Measurements from ENCODE around the gene IL1RAPL1. TPM values are rescaled to one million over a fixed set of nuclear protein-coding genes. Genes with fewer than 3 reads are reported as not detected.

The IL1RAPL1 gene
- total RNA-seq, 1 donor from 2014 or later: 0.16 TPM

DNA sequence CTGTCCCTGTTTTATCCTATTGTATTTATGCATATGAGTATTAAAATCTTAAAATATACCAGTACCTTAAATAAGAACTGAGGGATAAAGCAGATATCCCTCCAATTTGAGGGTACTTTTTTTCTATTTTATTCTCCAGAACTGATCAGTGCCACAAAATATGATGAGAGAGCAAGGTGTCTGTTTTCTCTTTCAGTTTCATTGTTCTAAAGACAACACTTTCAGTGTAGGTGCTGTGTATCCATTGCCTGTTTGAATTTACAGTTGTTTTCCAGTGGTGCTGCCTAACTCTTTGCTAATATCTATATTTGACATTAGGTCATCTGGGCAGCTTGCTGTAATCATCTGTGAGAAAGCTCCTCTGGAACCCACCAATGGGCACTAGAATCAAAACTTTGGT, 394.7 kb downstream of the IL1RAPL1 start:
- no peaks in the 10 kb centered on the region for H3K36me3 Mint-ChIP-seq (ENCODE audit: low read depth, unreplicated experiment)
- DNase-seq (ENCODE audit: low read depth): no peak
- H3K9me3 Mint-ChIP-seq (ENCODE audit: unreplicated experiment): no peaks in the 10 kb centered on the region
- TF ChIP-seq, protein P1, sequence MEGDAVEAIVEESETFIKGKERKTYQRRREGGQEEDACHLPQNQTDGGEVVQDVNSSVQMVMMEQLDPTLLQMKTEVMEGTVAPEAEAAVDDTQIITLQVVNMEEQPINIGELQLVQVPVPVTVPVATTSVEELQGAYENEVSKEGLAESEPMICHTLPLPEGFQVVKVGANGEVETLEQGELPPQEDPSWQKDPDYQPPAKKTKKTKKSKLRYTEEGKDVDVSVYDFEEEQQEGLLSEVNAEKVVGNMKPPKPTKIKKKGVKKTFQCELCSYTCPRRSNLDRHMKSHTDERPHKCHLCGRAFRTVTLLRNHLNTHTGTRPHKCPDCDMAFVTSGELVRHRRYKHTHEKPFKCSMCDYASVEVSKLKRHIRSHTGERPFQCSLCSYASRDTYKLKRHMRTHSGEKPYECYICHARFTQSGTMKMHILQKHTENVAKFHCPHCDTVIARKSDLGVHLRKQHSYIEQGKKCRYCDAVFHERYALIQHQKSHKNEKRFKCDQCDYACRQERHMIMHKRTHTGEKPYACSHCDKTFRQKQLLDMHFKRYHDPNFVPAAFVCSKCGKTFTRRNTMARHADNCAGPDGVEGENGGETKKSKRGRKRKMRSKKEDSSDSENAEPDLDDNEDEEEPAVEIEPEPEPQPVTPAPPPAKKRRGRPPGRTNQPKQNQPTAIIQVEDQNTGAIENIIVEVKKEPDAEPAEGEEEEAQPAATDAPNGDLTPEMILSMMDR (IDR thresholded peaks at IDR 0.05; ENCODE audit: insufficient read depth, low read depth, low read length): no peak
- TF ChIP-seq EZH2 (IDR thresholded peaks at IDR 0.05; ENCODE audit: insufficient read depth, low read length): no peak
- Histone ChIP-seq H4K20me1 (ENCODE audit: insufficient read depth, low read length) (no peaks in the 10 kb centered on the region), H2AFZ (ENCODE audit: low read depth, low read length) (no peak overlapping the region), H3K27me3 (ENCODE audit: insufficient read depth, low read length) (no peaks in the 10 kb centered on the region), H3K4me1 (ENCODE audit: insufficient read depth, low read length) (no peaks in the 10 kb centered on the region), H3K4me2 (ENCODE audit: low read length) (no peak overlapping the region), H3K9ac (ENCODE audit: low read length) (no peak overlapping the region), H3K36me3 (ENCODE audit: insufficient read depth, low read length) (no peaks in the 10 kb centered on the region), H3K4me3 (ENCODE audit: insufficient read depth, low read depth, low read length) (no peak overlapping the region), H3K9me3 (ENCODE audit: insufficient read depth, low read depth, low read length) (no peaks in the 10 kb centered on the region), H3K27ac (ENCODE audit: low read depth, low read length) (no peak overlapping the region), H3K79me2 (ENCODE audit: insufficient read depth, low read length) (no peaks in the 10 kb centered on the region)
- peak; percentile 54 for FAIRE-seq
- no peak overlapping the region for H3K27ac Mint-ChIP-seq (ENCODE audit: unreplicated experiment)
- H3K27me3 Mint-ChIP-seq (ENCODE audit: low read depth, unreplicated experiment): no peaks in the 10 kb centered on the region
- peaks cover 2% of the 10 kb centered on the region for H3K4me1 Mint-ChIP-seq (ENCODE audit: low read depth, unreplicated experiment)
- H3K4me3 Mint-ChIP-seq (ENCODE audit: unreplicated experiment): no peak overlapping the region

DNA sequence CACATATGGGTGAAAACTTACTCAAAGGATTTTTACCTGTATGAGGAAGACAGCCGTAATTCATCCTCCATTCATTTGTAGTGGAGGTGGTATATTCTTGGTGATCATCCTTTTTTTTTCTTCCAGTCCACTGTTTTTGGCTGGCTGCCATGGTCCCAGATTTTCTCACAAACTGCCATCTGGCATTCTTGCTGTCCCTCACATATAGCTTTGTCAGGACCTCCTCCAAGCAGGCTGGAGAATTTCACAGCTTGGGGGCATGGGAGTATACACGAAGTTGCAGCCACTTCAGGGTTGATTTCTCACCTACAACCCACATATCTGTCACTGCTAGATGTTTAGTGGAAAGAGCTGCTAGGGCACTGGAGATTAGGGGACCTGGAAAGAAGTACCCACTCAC, 401.0 kb downstream of the IL1RAPL1 start:
- H3K27ac Mint-ChIP-seq (ENCODE audit: unreplicated experiment): no peak overlapping the region
- no peaks in the 10 kb centered on the region for H3K4me1 Mint-ChIP-seq (ENCODE audit: low read depth, unreplicated experiment)
- Histone ChIP-seq H3K9ac (ENCODE audit: low read length) (no peak overlapping the region), H3K9me3 (ENCODE audit: insufficient read depth, low read depth, low read length) (no peaks in the 10 kb centered on the region), H3K79me2 (ENCODE audit: insufficient read depth, low read length) (no peaks in the 10 kb centered on the region), H4K20me1 (ENCODE audit: insufficient read depth, low read length) (no peaks in the 10 kb centered on the region), H3K4me2 (ENCODE audit: low read length) (no peak overlapping the region), H3K4me3 (ENCODE audit: insufficient read depth, low read depth, low read length) (no peak overlapping the region), H3K27ac (ENCODE audit: low read depth, low read length) (no peak overlapping the region), H3K36me3 (ENCODE audit: insufficient read depth, low read length) (no peaks in the 10 kb centered on the region), H3K4me1 (ENCODE audit: insufficient read depth, low read length) (peaks cover 3% of the 10 kb centered on the region), H3K27me3 (ENCODE audit: insufficient read depth, low read length) (no peaks in the 10 kb centered on the region), H2AFZ (ENCODE audit: low read depth, low read length) (no peak overlapping the region)
- FAIRE-seq: no peak
- H3K9me3 Mint-ChIP-seq (ENCODE audit: unreplicated experiment): no peaks in the 10 kb centered on the region
- no peaks in the 10 kb centered on the region for H3K36me3 Mint-ChIP-seq (ENCODE audit: low read depth, unreplicated experiment)
- no peaks in the 10 kb centered on the region for H3K27me3 Mint-ChIP-seq (ENCODE audit: low read depth, unreplicated experiment)
- DNase-seq (ENCODE audit: low read depth): no peak
- no peak overlapping the region for H3K4me3 Mint-ChIP-seq (ENCODE audit: unreplicated experiment)
- TF ChIP-seq, protein P1 (IDR thresholded peaks at IDR 0.05; ENCODE audit: insufficient read depth, low read depth, low read length): no peak
- no peak for TF ChIP-seq EZH2 (IDR thresholded peaks at IDR 0.05; ENCODE audit: insufficient read depth, low read length)

DNA sequence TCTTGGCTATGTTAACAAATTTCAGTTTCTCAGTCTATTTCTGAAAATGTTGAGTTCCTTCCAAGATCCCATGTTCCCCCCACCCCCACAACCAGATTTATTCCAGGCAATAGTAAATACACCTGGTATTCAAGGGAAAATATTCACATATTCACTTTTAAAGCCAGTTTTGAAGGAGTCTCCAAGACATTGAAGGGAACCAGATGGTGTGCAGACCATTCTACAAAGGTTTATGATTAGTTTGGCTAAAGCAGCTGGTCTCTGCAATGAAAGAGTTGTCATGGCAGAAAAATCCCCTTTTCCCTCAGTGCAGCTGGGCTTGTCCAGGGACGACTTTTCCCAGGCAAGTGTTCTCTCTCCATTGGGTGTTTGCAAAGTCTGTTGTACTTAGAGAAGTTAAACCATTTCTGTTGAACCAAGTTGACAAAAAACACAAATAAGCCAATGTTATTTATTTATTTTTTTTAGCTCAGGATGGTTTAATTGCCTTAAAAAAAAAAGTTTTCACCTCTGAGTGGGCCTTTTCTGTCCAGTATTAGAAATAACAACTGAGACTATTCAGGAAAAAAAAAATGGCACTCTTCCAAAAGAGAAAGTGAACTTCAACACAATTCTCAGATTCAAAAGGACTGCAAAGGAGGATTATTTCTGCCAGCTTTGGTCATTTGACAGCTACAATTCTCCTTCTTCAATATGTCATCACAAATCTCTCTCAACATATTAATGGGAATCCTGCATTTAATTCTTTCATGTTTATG, 410.6 kb downstream of the IL1RAPL1 start:
- Histone ChIP-seq H3K9ac (ENCODE audit: low read length) (no peak overlapping the region), H3K36me3 (ENCODE audit: insufficient read depth, low read length) (no peaks in the 10 kb centered on the region), H3K4me1 (ENCODE audit: insufficient read depth, low read length) (no peaks in the 10 kb centered on the region), H3K27ac (ENCODE audit: low read depth, low read length) (no peak overlapping the region), H3K4me3 (ENCODE audit: insufficient read depth, low read depth, low read length) (no peak overlapping the region), H3K79me2 (ENCODE audit: insufficient read depth, low read length) (no peaks in the 10 kb centered on the region), H4K20me1 (ENCODE audit: insufficient read depth, low read length) (no peaks in the 10 kb centered on the region), H3K4me2 (ENCODE audit: low read length) (no peak overlapping the region), H2AFZ (ENCODE audit: low read depth, low read length) (no peak overlapping the region), H3K9me3 (ENCODE audit: insufficient read depth, low read depth, low read length) (no peaks in the 10 kb centered on the region), H3K27me3 (ENCODE audit: insufficient read depth, low read length) (no peaks in the 10 kb centered on the region)
- H3K4me1 Mint-ChIP-seq (ENCODE audit: low read depth, unreplicated experiment): peaks cover 7% of the 10 kb centered on the region
- FAIRE-seq (no peak), DNase-seq (ENCODE audit: low read depth) (peak; percentile 52)
- H3K9me3 Mint-ChIP-seq (ENCODE audit: unreplicated experiment): no peaks in the 10 kb centered on the region
- H3K27me3 Mint-ChIP-seq (ENCODE audit: low read depth, unreplicated experiment): no peaks in the 10 kb centered on the region
- H3K36me3 Mint-ChIP-seq (ENCODE audit: low read depth, unreplicated experiment): no peaks in the 10 kb centered on the region
- no peak overlapping the region for H3K27ac Mint-ChIP-seq (ENCODE audit: unreplicated experiment)
- TF ChIP-seq EZH2 (IDR thresholded peaks at IDR 0.05; ENCODE audit: insufficient read depth, low read length): no peak
- TF ChIP-seq, protein P1 (IDR thresholded peaks at IDR 0.05; ENCODE audit: insufficient read depth, low read depth, low read length): no peak
- H3K4me3 Mint-ChIP-seq (ENCODE audit: unreplicated experiment): no peak overlapping the region
